GM18505 (cell line): ENCODE results near the gene OTUD4.
A peak's percentile ranks its signal among the peaks of the same experiment; 100 is the strongest.

Source experiments
- ATAC-seq: cut with Tn5 transposase; IDR thresholded peaks from one replicate; pipeline ENCODE4 v1.9.1; 2021; ENCODE audit not compliant: unreplicated experiment
- POLR2A ChIP-seq: IDR thresholded peaks from 4 replicates; pipeline ENCODE4 v1.6.1; 2011; ENCODE audit warnings: borderline replicate concordance; ENCODE audit not compliant: insufficient read depth, insufficient read length; ENCODE audit errors: extremely low read depth

The OTUD4 gene

GRCh38 chr4:145130130-145130529 is 50.3 kb downstream of the OTUD4 start:
- TF ChIP-seq POLR2A = no peak
- no peak for ATAC-seq

GRCh38 chr4:145125396-145125795 is 55.0 kb downstream of the OTUD4 start:
- ATAC-seq = no peak
- no peak for TF ChIP-seq POLR2A

- no peak for ATAC-seq
- TF ChIP-seq POLR2A = no peak
Measured at GRCh38 chr4:145108128-145108527, 72.3 kb downstream of the OTUD4 start.

GRCh38 chr4:145107126-145107525 is 73.3 kb downstream of the OTUD4 start:
- no peak for ATAC-seq
- TF ChIP-seq POLR2A = no peak

GRCh38 chr4:145103496-145103895 is 76.9 kb downstream of the OTUD4 start:
- ATAC-seq = no peak
- TF ChIP-seq POLR2A = no peak

- no peak for TF ChIP-seq POLR2A
Measured at GRCh38 chr4:145102619-145103018, 77.8 kb downstream of the OTUD4 start.

GRCh38 chr4:145101091-145101490 is 79.3 kb downstream of the OTUD4 start:
- TF ChIP-seq POLR2A = no peak

More at GRCh38 chr4:145102619-145103018, 77.8 kb downstream of the OTUD4 start:
- no peak for ATAC-seq

GRCh38 chr4:145099653-145100052 is 80.7 kb downstream of the OTUD4 start:
- no peak for TF ChIP-seq POLR2A
- ATAC-seq = no peak

More at GRCh38 chr4:145101091-145101490, 79.3 kb downstream of the OTUD4 start:
- no peak for ATAC-seq

GRCh38 chr4:145098675-145099037 is 81.7 kb downstream of the OTUD4 start:
- no peak for ATAC-seq

GRCh38 chr4:145097821-145098674 is 82.3 kb downstream of the OTUD4 start, which contains the start of the genes ABCE1 and ANAPC10:
TSS of gene ABCE1 (plus strand) at chr4:145098311. CDS start at chr4:145104413, 6,102 bp downstream.
TSS of gene ANAPC10 (minus strand) at chr4:145098196. CDS start at chr4:145096099, 2,097 bp downstream.
- peak; percentile 83 for ATAC-seq
- peak; percentile 86 for TF ChIP-seq POLR2A

More at GRCh38 chr4:145098675-145099037, 81.7 kb downstream of the OTUD4 start:
- TF ChIP-seq POLR2A = no peak

GRCh38 chr4:145097331-145097820 is 83.0 kb downstream of the OTUD4 start:
- no peak for ATAC-seq
- no peak for TF ChIP-seq POLR2A

- no peak for ATAC-seq
- no peak for TF ChIP-seq POLR2A
Measured at GRCh38 chr4:145093638-145094037, 86.8 kb downstream of the OTUD4 start.

- no peak for ATAC-seq
- TF ChIP-seq POLR2A = no peak
Measured at GRCh38 chr4:145090380-145090779, 90.0 kb downstream of the OTUD4 start.
